ENCODE data around the gene RBM7.

DNA sequence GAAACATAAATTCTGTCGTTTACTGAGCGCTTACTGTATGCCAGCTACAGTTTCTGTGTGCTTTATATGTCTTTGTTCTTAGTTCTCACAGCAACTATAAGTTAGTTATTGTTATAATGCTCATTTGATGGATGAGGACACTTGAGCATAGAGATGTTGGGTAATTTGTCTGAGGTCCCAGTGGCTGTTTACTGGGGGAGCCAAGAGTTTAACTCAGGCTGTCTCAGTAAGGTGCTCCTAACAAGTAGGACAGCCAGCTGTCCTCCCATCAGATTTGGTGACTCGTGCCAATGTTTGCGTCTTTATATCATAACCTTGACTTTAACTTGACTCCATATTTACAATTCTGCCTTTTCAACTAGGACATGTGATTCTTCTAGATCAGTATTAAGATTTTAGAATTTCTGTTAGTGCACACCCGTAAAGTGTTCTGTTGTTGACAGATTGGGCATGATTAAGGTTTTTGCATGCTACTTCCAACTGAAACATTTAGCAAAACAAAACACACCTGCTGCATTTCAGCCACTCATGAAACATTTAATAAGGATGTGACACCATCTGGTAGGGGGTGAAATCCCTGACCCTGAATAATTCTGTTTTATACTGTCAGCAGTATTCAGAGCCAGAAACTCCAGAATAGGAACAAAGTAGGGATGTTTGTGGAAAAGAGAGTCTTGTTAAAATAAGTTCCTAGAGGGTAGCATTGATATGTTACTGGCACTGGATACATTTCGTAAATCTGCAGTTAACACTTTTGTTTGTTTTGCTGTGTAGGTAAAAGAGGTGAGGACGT lies 40.7 kb downstream of the RBM7 start:
- TF ChIP-seq CEBPB (IDR thresholded peaks at IDR 0.05) (no peak), TEAD4 (IDR thresholded peaks at IDR 0.05) (no peak), EGR1 (IDR thresholded peaks at IDR 0.05) (no peak), REST (IDR thresholded peaks at IDR 0.05; ENCODE audit: low read depth) (no peak), YY1 (IDR thresholded peaks at IDR 0.05; ENCODE audit: low read depth) (no peak), CREB1 (IDR thresholded peaks at IDR 0.05; ENCODE audit: low read depth) (no peak), MAX (IDR thresholded peaks at IDR 0.05) (no peak), EP300 (IDR thresholded peaks at IDR 0.05; ENCODE audit: borderline replicate concordance) (no peak), NFIC (IDR thresholded peaks at IDR 0.05) (no peak), USF1 (IDR thresholded peaks at IDR 0.05) (no peak), RAD21 (IDR thresholded peaks at IDR 0.05; ENCODE audit: low read depth) (no peak), FOXM1 (IDR thresholded peaks at IDR 0.05; ENCODE audit: borderline replicate concordance, low read depth) (no peak), TAF1 (IDR thresholded peaks at IDR 0.05; ENCODE audit: low read depth) (no peak), TCF12 (IDR thresholded peaks at IDR 0.05; ENCODE audit: low read depth) (no peak)
